ENCODE results near the gene DOCK9. TPM values are rescaled to one million over a fixed set of nuclear protein-coding genes. Genes with fewer than 3 reads are reported as not detected.

The DOCK9 gene
- total RNA-seq, 4 donors from 2014 or later: 31.4 to 46.7 (median 45.6) TPM

DNA sequence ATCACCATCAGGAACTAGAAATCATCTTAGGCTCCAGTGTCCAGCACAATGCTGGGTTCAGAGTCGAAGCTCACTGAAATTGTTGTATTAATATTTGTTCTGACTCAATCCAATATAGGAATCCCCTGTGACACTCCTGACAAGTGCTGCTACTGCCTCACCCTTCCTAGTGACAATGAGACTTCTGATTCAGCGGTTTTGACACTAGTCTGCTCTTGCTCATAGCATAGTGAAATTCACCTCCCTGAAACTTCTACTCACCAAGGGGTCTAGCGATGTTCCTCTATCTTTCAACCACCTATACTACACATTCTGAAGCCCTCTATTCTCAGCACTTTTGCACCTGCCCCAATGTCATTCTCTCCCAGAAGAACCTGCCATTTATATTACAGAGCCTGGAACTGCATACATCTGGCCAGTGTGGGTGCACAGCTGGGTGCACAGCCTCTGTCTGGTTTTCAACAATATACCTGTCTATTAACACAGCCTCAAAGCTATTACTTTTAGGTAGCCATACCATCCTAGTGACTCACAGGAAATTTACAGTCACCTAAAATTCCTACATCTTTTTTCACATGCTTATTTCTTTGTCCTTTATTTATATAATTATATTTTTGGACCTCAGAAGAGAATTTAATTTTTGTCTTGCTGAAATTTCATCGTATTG, 88.3 kb downstream of the DOCK9 start:
- Histone ChIP-seq H3K4me3 (no peak overlapping the region), H3K36me3 (peaks cover 0 to 9% of the 10 kb centered on the region in 2 donors), H3K27ac (no peak overlapping the region), H3K9me3 (no peaks in the 10 kb centered on the region), H3K27me3 (no peaks in the 10 kb centered on the region), H3K4me1 (peaks cover 0 to 6% of the 10 kb centered on the region in 2 donors)
- ATAC-seq (no peak), DNase-seq (no peak)
- in situ Hi-C loops (cut with MboI; ENCODE audit: low sequenced_read_pairs in 4 of 4): loop anchor here in 1 of 4 donors (10.0 kb wide), 1 partner anchor 145 kb away; no protein-coding TSS in a partner anchor
- TF ChIP-seq, protein P1, sequence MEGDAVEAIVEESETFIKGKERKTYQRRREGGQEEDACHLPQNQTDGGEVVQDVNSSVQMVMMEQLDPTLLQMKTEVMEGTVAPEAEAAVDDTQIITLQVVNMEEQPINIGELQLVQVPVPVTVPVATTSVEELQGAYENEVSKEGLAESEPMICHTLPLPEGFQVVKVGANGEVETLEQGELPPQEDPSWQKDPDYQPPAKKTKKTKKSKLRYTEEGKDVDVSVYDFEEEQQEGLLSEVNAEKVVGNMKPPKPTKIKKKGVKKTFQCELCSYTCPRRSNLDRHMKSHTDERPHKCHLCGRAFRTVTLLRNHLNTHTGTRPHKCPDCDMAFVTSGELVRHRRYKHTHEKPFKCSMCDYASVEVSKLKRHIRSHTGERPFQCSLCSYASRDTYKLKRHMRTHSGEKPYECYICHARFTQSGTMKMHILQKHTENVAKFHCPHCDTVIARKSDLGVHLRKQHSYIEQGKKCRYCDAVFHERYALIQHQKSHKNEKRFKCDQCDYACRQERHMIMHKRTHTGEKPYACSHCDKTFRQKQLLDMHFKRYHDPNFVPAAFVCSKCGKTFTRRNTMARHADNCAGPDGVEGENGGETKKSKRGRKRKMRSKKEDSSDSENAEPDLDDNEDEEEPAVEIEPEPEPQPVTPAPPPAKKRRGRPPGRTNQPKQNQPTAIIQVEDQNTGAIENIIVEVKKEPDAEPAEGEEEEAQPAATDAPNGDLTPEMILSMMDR (IDR thresholded peaks at IDR 0.05 in 4 of 5, conservative IDR thresholded peaks at IDR 0.05 in 1 of 5): no peak
- TF ChIP-seq POLR2A (IDR thresholded peaks at IDR 0.05): no peak
- intact Hi-C loops (cut with DNase I; ENCODE audit: low total_unique reads): loop anchor here (10.0 kb wide), 1 partner anchor 515 kb away; no protein-coding TSS in a partner anchor

DNA sequence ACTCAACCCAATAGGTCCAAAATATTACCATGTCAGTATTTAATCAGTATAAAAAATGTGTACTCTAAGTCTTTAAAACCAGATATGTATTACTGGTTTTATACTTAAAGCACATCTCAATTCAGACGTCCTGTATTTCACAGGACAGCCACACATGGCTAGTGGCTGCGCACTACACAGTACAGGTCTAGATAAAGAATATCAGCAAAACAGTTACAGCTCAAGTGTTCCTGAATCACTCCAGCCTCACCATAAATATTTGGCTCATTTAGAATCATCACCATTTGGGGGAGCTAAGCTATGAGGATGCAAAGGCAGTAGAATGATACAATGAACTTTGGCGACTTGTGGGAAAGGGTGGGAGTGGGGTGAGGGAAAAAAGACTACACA, 89.0 kb downstream of the DOCK9 start:
- in situ Hi-C loops (cut with MboI; ENCODE audit: low sequenced_read_pairs in 4 of 4): no loop called here
- DNase-seq: no peak
- no peak for TF ChIP-seq POLR2A (IDR thresholded peaks at IDR 0.05)
- TF ChIP-seq, protein P1 (IDR thresholded peaks at IDR 0.05 in 4 of 5, conservative IDR thresholded peaks at IDR 0.05 in 1 of 5): no peak
- intact Hi-C loops (cut with DNase I; ENCODE audit: low total_unique reads): loop anchor here (10.0 kb wide), 1 partner anchor 514 kb away; no protein-coding TSS in a partner anchor
- no peaks in the 10 kb centered on the region for H3K27me3 ChIP-seq
- H3K36me3 ChIP-seq: peaks cover 0 to 15% of the 10 kb centered on the region in 2 donors
- no peak for ATAC-seq
- H3K4me3 ChIP-seq: no peak overlapping the region
- no peak overlapping the region for H3K27ac ChIP-seq
- H3K9me3 ChIP-seq: no peaks in the 10 kb centered on the region
- H3K4me1 ChIP-seq: peaks cover 0 to 6% of the 10 kb centered on the region in 2 donors

DNA sequence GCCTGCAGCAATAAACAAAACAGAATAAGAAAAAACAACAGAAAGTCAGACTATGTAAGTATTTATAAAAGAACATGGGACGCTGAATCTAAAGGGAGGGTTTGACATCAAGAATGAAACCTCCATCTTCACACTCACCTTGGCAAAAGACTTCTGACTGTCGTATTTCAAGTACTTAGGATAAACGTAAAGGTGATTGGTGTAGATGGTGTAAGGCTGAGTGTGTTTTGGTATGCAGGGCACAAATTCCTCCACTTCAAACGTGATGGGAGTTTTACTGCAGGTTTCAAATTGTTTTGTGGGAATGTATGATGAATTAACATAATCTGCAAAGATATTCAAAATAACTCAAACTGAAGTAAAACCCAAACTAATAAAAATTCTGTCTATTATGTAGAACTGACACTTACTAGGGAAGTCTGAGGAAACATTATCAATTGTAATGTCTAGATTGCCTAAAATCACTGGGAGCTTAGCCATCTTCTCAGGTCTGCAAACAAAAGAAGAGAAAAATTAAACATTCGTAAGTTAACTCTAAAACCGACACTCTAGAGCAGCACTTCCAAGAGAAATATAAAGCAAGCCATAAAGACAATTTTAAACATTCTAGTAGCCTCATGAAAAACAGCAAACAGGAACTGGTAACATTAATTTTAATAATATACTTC, 89.5 kb downstream of the DOCK9 start:
- intact Hi-C loops (cut with DNase I; ENCODE audit: low total_unique reads): loop anchor here (10.0 kb wide), 1 partner anchor 514 kb away; no protein-coding TSS in a partner anchor
- Histone ChIP-seq H3K27me3 (no peaks in the 10 kb centered on the region), H3K9me3 (no peaks in the 10 kb centered on the region), H3K4me3 (no peak overlapping the region), H3K4me1 (peaks cover 0 to 6% of the 10 kb centered on the region in 2 donors), H3K27ac (no peak overlapping the region), H3K36me3 (peaks cover 0 to 21% of the 10 kb centered on the region in 2 donors)
- ATAC-seq: no peak
- TF ChIP-seq POLR2A (IDR thresholded peaks at IDR 0.05): no peak
- TF ChIP-seq, protein P1 (IDR thresholded peaks at IDR 0.05 in 4 of 5, conservative IDR thresholded peaks at IDR 0.05 in 1 of 5): no peak
- no peak for DNase-seq
- in situ Hi-C loops (cut with MboI; ENCODE audit: low sequenced_read_pairs in 4 of 4): no loop called here

DNA sequence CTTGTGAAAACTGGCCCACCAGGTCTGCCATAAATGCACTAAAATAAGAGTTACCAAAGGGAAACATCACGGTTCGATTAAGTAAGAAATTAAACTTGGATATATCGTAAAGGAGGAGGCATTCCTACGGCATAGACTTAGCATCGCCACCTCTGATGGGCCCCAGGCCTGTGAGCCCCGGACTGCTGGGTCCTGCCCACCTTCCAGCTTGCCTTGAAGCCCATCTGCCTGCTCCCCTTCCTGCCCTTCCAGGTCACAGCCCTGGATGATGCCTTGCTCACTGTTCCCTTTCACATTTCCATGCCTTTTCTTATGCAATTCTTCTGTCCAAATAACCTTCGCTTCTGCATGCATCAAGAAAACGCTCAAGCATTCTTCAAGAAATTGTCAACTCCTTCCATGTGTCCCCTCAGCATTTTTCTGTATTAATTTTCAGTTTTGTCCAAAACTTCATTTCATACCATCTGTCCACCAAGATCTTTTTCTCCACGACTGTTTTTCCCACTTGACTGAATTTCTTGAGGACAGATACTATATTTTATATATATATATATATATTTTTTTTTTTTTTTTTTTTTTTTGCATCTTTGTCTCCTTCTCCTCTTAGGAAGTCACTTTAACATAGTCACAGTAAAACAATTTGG, 91.2 kb downstream of the DOCK9 start:
- Histone ChIP-seq H3K4me3 (no peak overlapping the region), H3K4me1 (peaks cover 0 to 6% of the 10 kb centered on the region in 2 donors), H3K9me3 (no peaks in the 10 kb centered on the region), H3K36me3 (peaks cover 0 to 33% of the 10 kb centered on the region in 2 donors), H3K27me3 (no peaks in the 10 kb centered on the region), H3K27ac (no peak overlapping the region)
- in situ Hi-C loops (cut with MboI; ENCODE audit: low sequenced_read_pairs in 4 of 4) (no loop called here), intact Hi-C loops (cut with DNase I; ENCODE audit: low total_unique reads) (loop anchor here (10.0 kb wide), 1 partner anchor 512 kb away; no protein-coding TSS in a partner anchor)
- TF ChIP-seq, protein P1 (IDR thresholded peaks at IDR 0.05 in 4 of 5, conservative IDR thresholded peaks at IDR 0.05 in 1 of 5): no peak
- TF ChIP-seq POLR2A (IDR thresholded peaks at IDR 0.05): no peak
- no peak for ATAC-seq
- no peak for DNase-seq

All from gastrocnemius medialis (tissue), 4 donors.